IMR-90 (cell line): ENCODE data around the gene TSNAXIP1. TPM values are rescaled to one million over a fixed set of nuclear protein-coding genes. Genes with fewer than 3 reads are reported as not detected.

Experiments
- ATAC-seq: fragments of 200-7000 bp; cut with Tn5 transposase; 2 replicates; pipeline ENCODE4 v1.9.1; 2020; ENCODE audit warnings: low read depth, mild to moderate bottlenecking, moderate library complexity
- BruUV-seq: library from RNA; stranded (reverse); fragments of 400-500 nt; replicated peaks from 2 replicates; lab custom pipeline; 2021; lab: Mats Ljungman, UMichigan
- CTCF ChIA-PET: fragments of 300-600 bp; formaldehyde crosslinking; extraction: SDS; loops from one replicate; lab custom pipeline; 2021; ENCODE audit warnings: antibody characterized with exemption; lab: Yijun Ruan, JAX
- POLR2A ChIA-PET: fragments of 300-600 bp; sonication (Branson Sonifier 250); formaldehyde crosslinking; loops from one replicate; lab custom pipeline; 2022; ENCODE audit warnings: antibody characterized with exemption; ENCODE audit not compliant: unreplicated experiment; lab: Charles Lee
- DNase-seq: peaks from one replicate; pipeline ENCODE4 v3.0.0; 2013
- H2AFZ ChIP-seq: replicated peaks from 2 replicates; pipeline ENCODE3; 2013; ENCODE audit warnings: low read length, mild to moderate bottlenecking; ENCODE audit not compliant: poor library complexity
- H2AK5ac ChIP-seq: 2 replicates; pipeline ENCODE4 v1.6.1; 2013; ENCODE audit warnings: low read depth, low read length, inconsistent platforms
- H2AK9ac ChIP-seq: replicated peaks from 2 replicates; pipeline ENCODE3; 2013; ENCODE audit warnings: mild to moderate bottlenecking, low read depth, low read length, moderate library complexity; ENCODE audit not compliant: poor library complexity
- H2BK120ac ChIP-seq: 2 replicates; pipeline ENCODE4 v1.6.1; 2013; ENCODE audit warnings: low read depth, low read length, inconsistent platforms
- H2BK15ac ChIP-seq: 3 replicates; pipeline ENCODE4 v1.6.1; 2013; ENCODE audit warnings: low read depth, low read length, inconsistent platforms
- H2BK20ac ChIP-seq: 2 replicates; pipeline ENCODE4 v1.6.1; 2013; ENCODE audit warnings: low read depth, mild to moderate bottlenecking, inconsistent platforms, low read length, moderate library complexity
- H2BK5ac ChIP-seq: 2 replicates; pipeline ENCODE4 v1.6.1; 2013; ENCODE audit warnings: mild to moderate bottlenecking, low read depth, low read length, inconsistent platforms; ENCODE audit not compliant: poor library complexity, severe bottlenecking
- H3K14ac ChIP-seq: replicated peaks from 2 replicates; pipeline ENCODE4 v1.6.1; 2013; ENCODE audit warnings: low read depth, low read length, inconsistent platforms
- H3K18ac ChIP-seq: 2 replicates; pipeline ENCODE4 v1.6.1; 2013; ENCODE audit warnings: low read depth, low read length, control low read depth
- H3K23ac ChIP-seq: 2 replicates; pipeline ENCODE4 v1.6.1; 2013; ENCODE audit warnings: low read depth, low read length, inconsistent platforms
- H3K27ac ChIP-seq: 2 replicates; pipeline ENCODE4 v1.5.1; 2013; ENCODE audit warnings: mild to moderate bottlenecking, control low read depth, low read length; ENCODE audit not compliant: insufficient read depth
- H3K27me3 ChIP-seq: 2 replicates; pipeline ENCODE4 v1.6.1; 2013; ENCODE audit warnings: low read length; ENCODE audit not compliant: control insufficient read depth, insufficient read depth
- H3K36me3 ChIP-seq: 2 replicates; pipeline ENCODE4 v1.6.1; 2013; ENCODE audit warnings: low read length, mixed read lengths; ENCODE audit not compliant: control insufficient read depth, insufficient read depth
- H3K4ac ChIP-seq: 2 replicates; pipeline ENCODE4 v1.6.1; 2013; ENCODE audit warnings: low read depth, low read length, inconsistent platforms
- H3K4me1 ChIP-seq: 2 replicates; pipeline ENCODE4 v1.6.1; 2013; ENCODE audit warnings: low read length, mixed read lengths; ENCODE audit not compliant: control insufficient read depth, insufficient read depth
- H3K4me2 ChIP-seq: 2 replicates; pipeline ENCODE4 v1.6.1; 2013; ENCODE audit warnings: low read depth, mild to moderate bottlenecking, control low read depth, low read length, moderate library complexity
- H3K4me3 ChIP-seq: 2 replicates; pipeline ENCODE4 v1.5.1; 2013; ENCODE audit warnings: low read depth, mild to moderate bottlenecking, control low read depth, low read length, moderate library complexity; ENCODE audit not compliant: insufficient read depth
- H3K56ac ChIP-seq: 2 replicates; pipeline ENCODE4 v1.6.1; 2013; ENCODE audit warnings: low read length, inconsistent platforms; ENCODE audit not compliant: insufficient read depth; ENCODE audit errors: extremely low read depth
- H3K79me1 ChIP-seq, 2 experiments: 2 replicates each; pipeline ENCODE4 v1.6.1; 2013; ENCODE audit warnings: low read length in 2 of 2, inconsistent platforms in 1 of 2, low read depth in 1 of 2
- H3K9ac ChIP-seq: 2 replicates; pipeline ENCODE4 v1.6.1; 2013; ENCODE audit warnings: low read depth, low read length, control low read depth
- H3K9me1 ChIP-seq: 2 replicates; pipeline ENCODE4 v1.6.1; 2013; ENCODE audit warnings: low read length, inconsistent platforms; ENCODE audit not compliant: insufficient read depth
- H3K9me3 ChIP-seq: 2 replicates; pipeline ENCODE4 v1.6.1; 2013; ENCODE audit warnings: low read length; ENCODE audit not compliant: control insufficient read depth, insufficient read depth
- H4K20me1 ChIP-seq: 2 replicates; pipeline ENCODE4 v1.6.1; 2013; ENCODE audit warnings: low read length, inconsistent platforms; ENCODE audit not compliant: insufficient read depth
- H4K5ac ChIP-seq: 2 replicates; pipeline ENCODE4 v1.6.1; 2013; ENCODE audit warnings: mild to moderate bottlenecking, low read depth, low read length, control low read depth
- H4K8ac ChIP-seq, 2 experiments: 2 replicates each; pipeline ENCODE4 v1.6.1; 2013; ENCODE audit warnings: low read depth in 2 of 2, low read length in 2 of 2, control low read depth in 1 of 2, inconsistent platforms in 1 of 2
- H4K91ac ChIP-seq: 2 replicates; pipeline ENCODE4 v1.6.1; 2013; ENCODE audit warnings: low read depth, low read length, inconsistent platforms; ENCODE audit not compliant: insufficient read depth
- BHLHE40 ChIP-seq: fragments of 150-350 bp; IDR thresholded peaks from 2 replicates; pipeline ENCODE4 v1.6.1; 2016; ENCODE audit warnings: mild to moderate bottlenecking, low read depth, low read length
- CEBPB ChIP-seq: IDR thresholded peaks from 2 replicates; pipeline ENCODE4 v1.6.1; 2012; ENCODE audit warnings: low read depth, low read length, improper control_type of control experiment
- CHD1 ChIP-seq: IDR thresholded peaks from 2 replicates; pipeline ENCODE4 v1.6.1; 2012; ENCODE audit warnings: low read depth, low read length, improper control_type of control experiment
- ELK1 ChIP-seq: fragments of 150-350 bp; IDR thresholded peaks from 2 replicates; pipeline ENCODE4 v1.6.1; 2016; ENCODE audit warnings: low read depth, mild to moderate bottlenecking, low read length, moderate library complexity, borderline replicate concordance
- FOS ChIP-seq: fragments of 150-350 bp; IDR thresholded peaks from 2 replicates; pipeline ENCODE4 v1.6.1; 2016; ENCODE audit warnings: low read depth, low read length
- MAFK ChIP-seq: IDR thresholded peaks from 2 replicates; pipeline ENCODE4 v1.6.1; 2012; ENCODE audit warnings: low read depth, low read length, improper control_type of control experiment
- MAZ ChIP-seq: IDR thresholded peaks from 2 replicates; pipeline ENCODE4 v1.6.1; 2012; ENCODE audit warnings: low read depth, mild to moderate bottlenecking, low read length, improper control_type of control experiment, moderate library complexity, borderline replicate concordance
- MXI1 ChIP-seq: IDR thresholded peaks from 2 replicates; pipeline ENCODE4 v1.6.1; 2012; ENCODE audit warnings: low read depth, mild to moderate bottlenecking, low read length, moderate library complexity, borderline replicate concordance
- NFE2L2 ChIP-seq: fragments of 150-350 bp; IDR thresholded peaks from 2 replicates; pipeline ENCODE4 v1.6.1; 2016; ENCODE audit warnings: low read depth, mild to moderate bottlenecking, low read length
- POLR2A ChIP-seq: IDR thresholded peaks from 2 replicates; pipeline ENCODE4 v1.6.1; 2012; ENCODE audit warnings: mild to moderate bottlenecking, low read depth, low read length
- RAD21 ChIP-seq: IDR thresholded peaks from 2 replicates; pipeline ENCODE4 v1.6.1; 2012; ENCODE audit warnings: low read length, improper control_type of control experiment
- RCOR1 ChIP-seq: IDR thresholded peaks from 2 replicates; pipeline ENCODE4 v1.6.1; 2012; ENCODE audit warnings: mild to moderate bottlenecking, low read length, improper control_type of control experiment; ENCODE audit not compliant: insufficient replicate concordance
- RFX5 ChIP-seq: IDR thresholded peaks from 2 replicates; pipeline ENCODE4 v1.8.0; 2012; ENCODE audit warnings: low read depth, mild to moderate bottlenecking, low read length, moderate library complexity
- SMC3 ChIP-seq: fragments of 150-350 bp; IDR thresholded peaks from 2 replicates; pipeline ENCODE4 v1.6.1; 2016; ENCODE audit warnings: low read depth, mild to moderate bottlenecking, antibody characterized with exemption, low read length, moderate library complexity
- USF2 ChIP-seq: fragments of 150-350 bp; IDR thresholded peaks from 2 replicates; pipeline ENCODE4 v1.6.1; 2017; ENCODE audit warnings: mild to moderate bottlenecking, antibody characterized with exemption, low read length, low read depth
- WGBS, 2 experiments: methylation state at CpG; one replicate each; pipeline versions ENCODE4 v1.1.5 to v1.1.7; 2013; ENCODE audit warnings: missing lambda C conversion rate in 2 of 2; ENCODE audit not compliant: insufficient read length in 1 of 2; ENCODE audit errors: extremely low coverage in 2 of 2; 5-methylcytosine and 5-hydroxymethylcytosine counted together
- dilution Hi-C: fragments of 300-500 bp; cut with HindIII; formaldehyde crosslinking; loops from one replicate; pipeline ENCODE4 v1.14.3; 2018; ENCODE audit warnings: low sequenced_read_pairs; ENCODE audit not compliant: unreplicated experiment
- in situ Hi-C: fragments of 300-500 bp; cut with MboI; formaldehyde crosslinking; loops from 3 replicates; pipeline ENCODE4 v1.14.3; 2019; ENCODE audit warnings: low sequenced_read_pairs, inconsistent platforms, mixed read lengths
- intact Hi-C: fragments of 100-400 bp; cut with micrococcal nuclease; formaldehyde crosslinking; loops from 2 replicates; pipeline ENCODE4 v1.10.0; 2022
- polyA plus RNA-seq, 3 experiments: library from polyadenylated mRNA; depleted of rRNA; stranded (reverse); fragments of >200 nt; gene quantifications; 2 replicates each; pipeline ENCODE4 v1.2.3, GENCODE V29; 2012; ENCODE audit warnings: low replicate concordance in 1 of 3
- total RNA-seq: library from RNA; depleted of rRNA; stranded (reverse); fragments of >200 nt; gene quantifications from 2 replicates; pipeline ENCODE4 v1.2.3, GENCODE V29; 2012

The TSNAXIP1 gene
- total and polyA plus RNA-seq, 2 of the 4 experiments (the other 2 are of a cell fraction): 0.72 to 1.4 TPM

GRCh38 chr16:67872631-67873434, 66.1 kb downstream of the TSNAXIP1 start, which contains the start of gene EDC4:
TSS of gene EDC4 (plus strand) at chr16:67873052. CDS start at chr16:67873262, 210 bp downstream.
- Histone ChIP-seq H4K20me1 (peaks cover 49% of the 10 kb centered on the region), H3K79me1 (peaks cover 35 to 80% of the 10 kb centered on the region in 2 experiments), H4K8ac (peak within 1 kb of the TSS; percentile 64 to 92), H3K9me1 (peaks cover 18% of the 10 kb centered on the region), H3K9ac (peak within 1 kb of the TSS; percentile 95), H4K5ac (peak within 1 kb of the TSS; percentile 78), H2BK15ac (no peak within 1 kb of the TSS), H2AFZ (peak within 1 kb of the TSS; percentile 95), H3K36me3 (peaks cover 50% of the 10 kb centered on the region), H3K9me3 (no peaks in the 10 kb centered on the region), H2AK9ac (peak within 1 kb of the TSS; percentile 84), H2BK5ac (peak within 1 kb of the TSS; percentile 59), H3K4me1 (peaks cover 10% of the 10 kb centered on the region), H3K56ac (peak within 1 kb of the TSS; percentile 80), H3K27me3 (no peaks in the 10 kb centered on the region), H3K14ac (peak within 1 kb of the TSS; percentile 67), H2BK20ac (no peak within 1 kb of the TSS), H3K18ac (no peak within 1 kb of the TSS; the same call in 1 of the 2 replicates), H3K23ac (peak within 1 kb of the TSS; percentile 19), H3K4me2 (peak within 1 kb of the TSS; percentile 95), H3K27ac (peak within 1 kb of the TSS; percentile 82), H3K4me3 (peak within 1 kb of the TSS; percentile 89), H2AK5ac (peak within 1 kb of the TSS; percentile 74), H3K4ac (peak within 1 kb of the TSS; percentile 53), H4K91ac (peak within 1 kb of the TSS; percentile 36; the same call in 1 of the 2 replicates), H2BK120ac (no peak within 1 kb of the TSS)
- 3% methylated on average over 37 of the region's 72 CpGs; no CpG with 5 or more reads in 1 of the 2 experiments for WGBS, 2 experiments
- BruUV-seq: no TSS peak
- ChIA-PET CTCF (interaction anchor here (1.2 kb wide), 1 partner anchor 203 kb away, joined by 3 read pairs; no protein-coding TSS in a partner anchor), POLR2A (no interaction called here)
- dilution Hi-C loops: no loop called here
- intact Hi-C loops: loop anchor here (2.0 kb wide), 1 partner anchor 26 kb away; the partner anchor contains the start of genes CENPT and NUTF2
- DNase-seq (peak; percentile 78), ATAC-seq (peak; percentile 91)
- in situ Hi-C loops: no loop called here
- TF ChIP-seq RCOR1 (no peak), BHLHE40 (no peak), ELK1 (no peak), MXI1 (0 out of 2 replicates have a peak, but pooled peaks have one; percentile 69), SMC3 (no peak), CHD1 (0 out of 2 replicates have a peak, but pooled peaks have one; percentile 62), CEBPB (no peak), USF2 (0 out of 2 replicates have a peak, but pooled peaks have one; percentile 3), MAFK (no peak), FOS (no peak), RFX5 (no peak; the same call in 1 of the 2 replicates), POLR2A (peak; percentile 73), MAZ (peak; percentile 99), NFE2L2 (no peak), RAD21 (no peak; the same call in 1 of the 2 replicates)
